ENCODE results near the gene USB1.

Gene USB1, protein sequence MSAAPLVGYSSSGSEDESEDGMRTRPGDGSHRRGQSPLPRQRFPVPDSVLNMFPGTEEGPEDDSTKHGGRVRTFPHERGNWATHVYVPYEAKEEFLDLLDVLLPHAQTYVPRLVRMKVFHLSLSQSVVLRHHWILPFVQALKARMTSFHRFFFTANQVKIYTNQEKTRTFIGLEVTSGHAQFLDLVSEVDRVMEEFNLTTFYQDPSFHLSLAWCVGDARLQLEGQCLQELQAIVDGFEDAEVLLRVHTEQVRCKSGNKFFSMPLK

DNA sequence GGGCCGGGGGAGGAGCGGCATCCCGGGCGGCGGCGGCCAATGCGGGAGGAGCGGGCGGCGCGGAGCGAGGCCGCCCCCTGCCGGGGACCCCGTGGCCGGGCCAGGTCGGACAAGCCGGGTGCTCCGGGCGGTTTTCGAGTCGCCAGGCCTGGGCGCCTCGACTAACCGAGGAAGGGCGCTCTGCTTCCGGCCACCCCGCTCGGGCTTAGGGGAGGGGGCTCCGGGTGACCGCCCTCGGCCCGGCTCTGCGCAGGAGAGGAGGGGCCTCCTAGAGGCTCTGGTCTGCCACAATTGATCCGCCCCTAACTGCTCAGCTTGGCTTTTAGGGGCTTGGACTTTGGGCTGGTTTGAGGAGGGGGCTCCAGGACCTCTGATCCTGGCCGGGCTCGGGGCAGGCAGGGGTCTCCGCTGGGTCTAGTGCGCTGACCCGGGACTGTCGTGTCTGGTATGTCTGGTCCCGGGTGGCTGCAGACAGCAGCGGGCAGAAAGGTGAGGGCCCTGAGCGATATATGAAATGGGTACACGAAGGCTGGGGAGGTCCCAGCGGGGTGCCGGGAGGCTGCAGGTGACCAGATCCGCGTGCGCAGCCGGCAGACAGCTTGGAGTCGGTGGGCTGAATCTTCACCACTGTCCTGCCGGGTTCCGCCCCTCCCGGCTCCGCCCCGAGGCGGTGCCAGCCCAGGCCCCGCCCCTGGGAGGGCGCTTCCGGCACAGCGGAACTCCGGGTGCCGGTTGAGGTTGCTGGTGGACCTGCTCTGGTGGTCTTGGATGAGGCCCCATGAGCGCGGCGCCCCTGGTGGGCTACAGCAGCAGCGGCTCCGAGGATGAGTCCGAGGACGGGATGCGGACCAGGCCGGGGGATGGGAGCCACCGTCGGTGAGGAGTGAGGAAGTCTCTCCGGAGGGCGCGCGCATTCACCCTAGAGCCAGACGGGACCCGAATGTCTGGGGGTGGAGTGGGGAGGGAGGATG lies at the start of gene USB1:
Gene USB1, plus strand, starts transcription at position 702 of the 971 bp plus-strand sequence. Its CDS starts 77 bp downstream, at position 779.
- DNase-seq, result peak; percentile 46 to 95 (median 79)

DNA sequence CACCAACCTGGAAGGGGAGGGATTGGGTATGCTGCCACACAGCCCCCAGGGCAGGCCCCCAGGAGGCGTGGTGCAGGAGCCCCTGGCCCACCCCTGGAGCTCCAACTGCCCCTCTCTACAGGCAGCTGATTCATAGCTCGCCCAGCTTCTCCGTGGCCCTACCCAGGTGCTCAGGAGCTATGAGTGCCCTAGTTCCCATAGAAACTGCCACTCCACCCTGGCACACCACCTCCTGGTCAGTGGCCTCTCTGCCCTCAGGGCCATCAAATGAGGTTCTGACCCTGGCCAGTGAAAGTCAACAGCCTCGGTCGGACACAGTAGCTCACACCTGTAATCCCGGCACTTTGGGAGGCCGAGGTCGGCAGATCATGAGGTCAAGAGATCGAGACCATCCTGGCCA lies 48.3 kb upstream of the USB1 start:
- no peak for DNase-seq

DNA sequence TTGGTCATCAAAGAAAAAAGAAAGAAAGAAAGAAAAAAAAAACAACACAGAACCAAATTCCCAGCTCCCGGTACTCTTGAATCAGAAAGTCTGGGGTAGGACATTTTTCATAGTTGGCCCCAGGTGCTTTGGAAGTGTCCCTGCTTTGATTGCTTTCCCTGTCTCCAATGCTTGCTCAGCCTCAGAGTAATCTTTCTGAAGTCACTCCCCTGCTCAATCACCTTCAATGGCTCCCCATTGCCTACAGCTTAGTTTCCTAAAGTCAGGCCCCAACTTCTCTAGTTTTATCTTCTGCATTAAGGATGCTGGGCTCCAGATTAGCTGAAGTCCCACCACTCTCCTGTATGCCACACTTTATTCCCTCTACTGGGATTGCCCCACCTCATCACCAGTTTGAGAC lies 47.4 kb upstream of the USB1 start:
- no peak for DNase-seq

DNA sequence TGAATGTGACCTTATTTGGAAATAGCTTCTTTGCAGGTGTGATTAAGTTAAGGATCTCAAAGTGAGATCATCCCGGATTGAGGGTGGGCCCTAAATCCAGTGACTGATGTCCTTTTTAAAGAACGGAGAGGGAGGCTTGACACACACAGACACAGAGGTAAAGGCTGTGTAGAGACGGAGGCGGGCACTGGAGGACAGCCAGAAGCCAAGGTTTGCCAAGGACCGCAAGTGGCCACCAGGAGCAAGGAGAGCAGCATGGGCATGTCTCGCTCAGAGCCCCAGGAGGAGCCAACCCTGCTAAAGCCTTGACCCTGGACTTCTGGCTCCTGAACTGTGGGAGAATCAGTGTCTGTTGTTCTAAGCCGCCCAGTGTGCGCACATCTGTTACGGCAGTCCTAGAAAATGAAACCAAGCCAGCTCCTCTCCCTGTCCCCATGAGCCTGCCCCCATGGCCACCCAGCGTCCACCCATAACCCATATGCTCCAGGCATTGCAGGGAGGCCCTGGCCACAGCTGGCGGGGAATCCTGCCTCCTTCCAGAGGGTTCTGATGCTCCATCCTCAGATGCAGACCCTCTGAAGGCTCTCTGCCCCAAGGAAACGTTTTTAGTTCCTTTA lies 45.5 kb upstream of the USB1 start:
- DNase-seq, result no peak

DNA sequence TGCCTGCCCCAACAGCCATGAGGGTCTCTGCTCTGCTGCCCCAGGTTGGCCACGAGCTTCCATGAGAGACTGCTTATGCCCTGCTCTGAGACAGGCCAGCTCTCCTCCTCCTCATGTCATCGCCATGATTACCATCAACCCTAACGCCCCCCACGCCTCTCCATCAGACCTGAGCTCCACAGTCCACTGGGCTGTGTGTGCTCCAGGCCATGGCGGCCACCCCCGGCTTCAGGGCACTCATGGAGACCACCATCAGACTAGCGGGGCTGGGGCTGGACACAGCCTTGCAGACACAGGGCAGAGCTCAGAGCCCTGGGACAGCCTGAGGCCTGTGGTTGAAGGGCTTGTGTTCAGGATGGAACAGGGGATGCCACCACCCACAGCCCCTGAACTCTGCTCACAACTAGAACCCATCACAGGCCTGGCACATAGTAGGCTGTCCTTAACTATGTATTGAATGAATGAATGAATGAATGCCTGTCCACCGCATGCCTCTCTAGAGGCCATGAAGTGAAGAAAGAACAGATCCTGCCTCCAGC lies 44.9 kb upstream of the USB1 start:
- DNase-seq, result no peak

DNA sequence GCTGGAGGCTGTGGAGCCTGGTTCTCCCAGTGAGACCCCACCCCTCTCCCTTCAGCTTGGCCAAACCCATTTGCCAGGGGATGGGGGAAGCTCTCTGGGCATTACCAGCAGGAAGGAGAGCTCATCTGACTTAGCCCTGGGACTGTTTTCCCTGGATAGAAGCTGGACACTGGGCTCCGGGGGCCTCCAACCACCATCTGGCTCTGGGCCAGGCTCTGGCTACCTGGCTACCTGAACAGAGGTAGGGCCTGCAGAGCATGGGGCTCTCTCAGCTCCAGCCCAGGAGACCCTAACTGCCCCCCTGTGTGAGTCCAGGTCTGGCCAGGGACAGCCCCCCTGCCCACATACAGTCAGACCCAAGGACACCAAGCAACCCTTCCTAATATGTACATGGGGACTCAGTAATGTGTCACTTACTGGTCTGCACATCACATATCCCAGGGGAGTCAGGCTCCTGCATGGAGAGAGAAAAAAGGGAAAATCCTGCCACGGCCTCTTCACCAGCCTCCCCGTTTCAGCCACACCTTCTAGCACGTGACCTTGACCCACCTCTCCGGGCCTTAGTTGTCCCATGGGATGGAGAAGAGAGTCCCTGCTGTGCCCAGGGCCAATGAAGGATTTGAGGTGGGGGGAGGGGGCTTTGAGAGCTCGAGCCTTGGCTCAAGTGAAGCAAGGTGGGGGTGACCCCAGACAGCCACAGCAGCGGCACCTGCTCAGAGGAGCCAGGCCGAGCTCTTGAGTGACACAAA lies 44.1 kb upstream of the USB1 start:
- DNase-seq, result no peak

DNA sequence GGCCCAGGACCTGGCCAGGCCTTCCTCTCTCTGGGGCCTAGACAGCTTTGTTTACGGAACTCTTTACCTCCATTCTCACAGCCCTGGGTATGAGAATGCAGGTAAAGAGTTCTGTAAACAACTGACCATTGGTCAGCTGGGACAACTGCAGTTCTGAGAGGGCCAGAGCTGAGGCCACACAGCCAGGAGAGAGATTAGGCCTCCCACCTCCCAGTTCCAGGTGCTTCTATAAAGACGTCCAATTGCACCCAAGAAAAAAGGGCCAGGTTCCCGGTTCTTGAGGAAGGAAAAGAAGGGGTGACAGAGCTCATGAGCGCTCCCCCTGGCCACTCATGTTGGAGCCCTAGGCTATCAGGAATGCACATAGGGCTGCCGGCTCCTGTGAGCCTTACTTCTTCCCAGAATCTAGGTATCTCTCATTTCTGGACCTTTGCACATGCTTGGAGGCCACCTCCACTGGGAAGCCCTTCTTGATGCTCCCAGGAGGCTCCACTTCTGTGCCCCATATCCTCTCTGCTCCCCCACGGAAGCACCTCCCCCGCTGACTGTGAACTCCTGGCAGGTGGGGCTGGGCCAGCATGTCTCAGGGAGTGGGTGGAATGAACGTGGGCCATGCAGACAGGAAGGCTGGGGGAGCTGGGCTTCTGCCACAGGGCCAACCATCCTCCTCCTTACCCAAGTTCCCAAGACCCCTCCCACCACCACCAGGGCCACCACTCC lies 43.4 kb upstream of the USB1 start:
- DNase-seq, result no peak

DNA sequence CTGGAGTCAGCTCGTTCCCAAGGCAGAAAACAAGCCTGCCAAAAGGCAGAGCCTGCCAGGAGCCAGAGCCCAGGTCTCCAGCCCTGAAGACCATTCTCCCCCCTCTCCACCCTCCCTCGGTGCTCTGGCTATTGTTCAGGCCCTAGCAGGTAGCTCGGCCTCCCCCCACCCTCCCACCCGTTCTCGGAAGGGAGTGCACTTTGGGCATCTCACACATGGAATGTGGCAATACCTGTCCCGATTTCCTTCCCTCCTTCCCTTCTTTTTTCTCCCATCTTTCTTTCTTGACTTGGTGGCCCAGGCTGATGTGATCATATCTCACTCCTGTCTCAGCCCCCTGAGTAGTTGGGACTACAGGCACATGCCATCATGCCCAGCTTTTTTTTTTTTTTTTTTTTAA lies 42.7 kb upstream of the USB1 start:
- no peak for DNase-seq

DNA sequence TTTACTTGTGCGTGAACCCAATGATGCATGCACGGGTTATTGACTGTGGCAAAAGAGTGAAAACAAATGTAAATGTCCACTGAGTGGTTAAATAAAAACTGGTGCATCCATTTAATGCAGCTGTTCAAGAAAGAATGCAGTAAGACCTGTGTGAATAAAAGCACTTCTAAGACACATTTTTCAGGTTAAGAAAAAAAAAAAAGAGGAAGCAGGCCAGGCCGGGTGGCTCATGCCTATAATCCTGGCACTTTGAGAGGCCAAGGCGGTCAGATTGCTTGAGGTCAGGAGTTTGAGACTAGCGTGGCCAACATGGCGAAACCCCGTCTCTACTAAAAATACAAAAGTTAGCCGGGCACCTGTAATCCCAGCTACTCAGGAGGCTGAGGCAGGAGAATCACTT lies 42.1 kb upstream of the USB1 start:
- no peak for DNase-seq

DNA sequence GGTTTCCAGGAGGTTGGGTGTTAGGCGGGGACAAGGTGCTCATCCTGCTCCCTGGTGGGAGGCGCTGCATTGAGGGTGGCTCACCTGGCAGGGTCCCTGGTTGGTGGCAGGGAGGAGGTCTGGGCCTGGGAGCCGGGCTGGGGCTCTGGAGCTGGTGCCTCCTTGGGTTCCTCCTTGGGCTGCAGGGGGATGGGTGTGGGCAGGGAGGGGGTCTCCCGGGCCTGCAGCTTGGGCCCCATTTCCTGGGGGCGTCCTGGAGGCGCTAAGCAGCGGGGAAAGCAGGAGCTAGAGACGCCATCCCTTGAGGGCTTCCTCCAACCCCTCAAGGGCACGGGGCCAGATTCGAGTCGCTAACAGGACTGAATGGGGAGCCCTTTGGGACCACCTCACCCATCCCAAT lies 41.4 kb upstream of the USB1 start:
- DNase-seq, result no peak

DNA sequence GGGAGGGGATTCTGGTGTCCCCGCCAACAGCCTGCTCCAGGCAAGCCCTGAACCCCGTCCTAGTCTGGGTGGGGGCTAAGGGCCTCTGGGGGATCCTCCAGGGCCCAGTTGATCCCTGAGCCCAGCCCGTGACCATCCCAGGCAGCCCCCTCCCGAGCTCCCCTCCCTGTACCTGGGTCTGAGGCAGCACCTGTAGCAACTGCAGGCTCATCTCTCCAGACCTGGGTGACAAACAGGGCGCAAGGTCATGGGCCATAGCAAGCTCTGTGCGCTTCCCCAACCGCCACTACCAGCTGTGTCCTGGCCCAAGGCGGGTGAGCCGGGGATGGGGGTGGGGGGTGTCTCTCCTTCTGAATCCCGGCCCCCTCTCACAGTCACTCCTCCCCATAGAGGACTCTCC lies 40.9 kb upstream of the USB1 start:
- DNase-seq, result no peak

DNA sequence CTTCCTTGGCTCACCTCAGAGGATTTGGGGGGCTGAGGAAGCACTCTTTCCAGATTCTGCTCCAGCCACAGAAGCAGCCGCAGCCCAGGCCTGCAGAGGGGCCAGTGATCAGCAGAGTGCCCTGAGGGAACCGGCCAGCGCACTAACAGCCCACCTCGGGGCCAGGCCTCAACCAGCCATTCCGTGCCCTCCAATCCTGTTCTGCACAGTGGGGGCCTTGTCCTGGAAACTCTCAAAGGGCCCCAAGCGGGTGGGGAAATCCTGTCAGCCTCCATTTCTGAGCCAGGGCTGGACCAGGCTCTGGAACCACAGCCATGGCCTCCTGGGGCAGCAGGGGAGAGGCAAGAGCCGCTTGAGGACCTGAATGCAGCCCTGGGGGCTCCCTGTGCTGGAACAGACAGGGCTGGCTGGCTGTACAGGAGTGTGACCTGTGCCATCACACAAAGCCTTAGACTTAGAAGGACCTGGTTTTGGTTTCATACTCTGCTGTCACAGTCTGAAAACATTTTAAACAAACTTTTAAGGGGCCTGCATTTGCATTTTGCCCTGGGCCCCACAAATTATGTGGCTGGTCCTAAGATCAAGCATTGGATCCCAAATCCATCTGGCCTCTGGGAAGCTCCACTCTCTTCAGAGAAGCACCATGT lies 40.3 kb upstream of the USB1 start:
- no peak for DNase-seq

DNA sequence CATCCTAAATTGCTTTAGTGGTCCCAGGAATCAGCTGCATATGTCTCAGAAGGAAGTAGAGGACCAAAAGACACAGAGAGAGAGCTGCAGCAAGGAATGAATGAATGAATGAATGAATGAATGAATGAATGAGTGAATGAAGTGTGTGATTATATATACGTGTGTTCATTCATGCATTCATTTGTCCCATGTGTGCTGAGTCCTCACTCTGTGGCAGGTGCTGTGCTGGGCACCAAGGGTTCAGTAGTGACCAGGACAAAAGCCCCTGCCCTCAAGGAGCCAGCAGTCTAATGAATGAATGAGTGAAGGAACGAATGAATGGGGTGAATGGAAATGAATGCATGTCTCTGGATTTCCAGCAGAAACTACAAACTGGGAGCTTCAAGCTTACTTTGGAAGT lies 39.7 kb upstream of the USB1 start:
- no peak for DNase-seq

DNA sequence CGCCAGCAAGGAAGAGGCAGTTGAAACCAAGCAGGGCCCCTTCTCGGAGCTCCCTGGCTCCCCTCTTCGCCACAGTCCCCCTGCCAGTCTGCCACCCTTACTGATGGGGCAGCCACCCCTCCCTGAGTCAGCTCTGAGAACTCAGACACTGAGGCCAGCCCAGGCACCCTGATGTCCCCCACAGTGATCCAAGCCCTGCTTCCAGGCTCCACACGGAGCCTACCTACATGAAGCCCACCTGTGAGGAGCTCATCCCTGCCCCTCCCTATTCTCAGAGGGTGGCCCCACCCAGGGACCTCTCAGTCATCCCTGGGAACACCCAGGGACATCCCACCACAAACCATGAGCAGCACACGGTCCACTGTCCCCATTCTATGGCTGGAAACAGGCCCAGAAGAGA lies 39.2 kb upstream of the USB1 start:
- DNase-seq, result no peak

DNA sequence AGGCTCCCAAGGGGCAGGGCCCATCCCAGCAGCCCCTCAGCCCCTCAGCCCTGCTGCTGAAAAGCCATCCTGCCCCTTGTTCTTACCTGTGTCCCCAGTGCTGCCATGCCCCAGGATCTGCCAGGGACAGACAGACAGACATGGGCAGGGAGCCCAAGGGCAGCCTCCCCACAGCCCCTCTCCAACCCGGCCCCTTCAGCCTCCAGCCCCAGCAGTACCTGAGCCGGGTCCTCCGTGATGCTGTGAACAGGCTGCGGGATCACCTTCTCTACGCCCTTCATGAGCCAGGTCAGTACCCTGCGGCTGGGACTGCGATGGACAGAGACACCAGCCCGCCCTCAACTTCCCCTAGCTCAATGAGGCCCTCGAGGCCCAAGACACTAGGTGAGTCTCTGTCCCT lies 38.5 kb upstream of the USB1 start:
- no peak for DNase-seq

DNA sequence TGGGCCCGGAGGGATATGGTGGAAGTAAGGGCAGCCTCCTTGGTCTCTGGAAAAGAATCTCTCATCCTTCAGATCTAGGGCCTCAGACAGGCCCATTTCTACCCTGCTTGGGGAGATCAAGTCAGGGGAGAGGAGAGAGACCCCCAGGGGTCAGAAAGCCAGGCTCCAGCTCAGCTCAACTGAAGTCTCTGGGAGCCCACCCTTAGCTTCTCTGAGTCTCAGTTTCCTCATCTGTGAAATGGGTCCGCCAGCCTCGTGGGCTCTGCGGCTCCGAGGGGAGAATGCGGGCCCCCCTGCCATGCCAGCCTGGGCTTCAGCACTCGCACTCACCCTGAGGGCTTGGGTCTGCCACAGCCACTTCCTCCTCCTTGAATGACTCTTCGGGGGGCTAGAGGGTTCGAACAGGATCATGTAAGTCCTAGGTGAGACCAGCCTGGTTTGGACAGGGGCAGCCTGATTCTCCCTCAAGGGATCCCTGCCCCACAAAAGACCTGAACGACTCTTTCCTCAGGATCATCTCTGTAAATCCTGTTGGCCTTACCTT lies 37.0 kb upstream of the USB1 start:
- no peak for DNase-seq

DNA sequence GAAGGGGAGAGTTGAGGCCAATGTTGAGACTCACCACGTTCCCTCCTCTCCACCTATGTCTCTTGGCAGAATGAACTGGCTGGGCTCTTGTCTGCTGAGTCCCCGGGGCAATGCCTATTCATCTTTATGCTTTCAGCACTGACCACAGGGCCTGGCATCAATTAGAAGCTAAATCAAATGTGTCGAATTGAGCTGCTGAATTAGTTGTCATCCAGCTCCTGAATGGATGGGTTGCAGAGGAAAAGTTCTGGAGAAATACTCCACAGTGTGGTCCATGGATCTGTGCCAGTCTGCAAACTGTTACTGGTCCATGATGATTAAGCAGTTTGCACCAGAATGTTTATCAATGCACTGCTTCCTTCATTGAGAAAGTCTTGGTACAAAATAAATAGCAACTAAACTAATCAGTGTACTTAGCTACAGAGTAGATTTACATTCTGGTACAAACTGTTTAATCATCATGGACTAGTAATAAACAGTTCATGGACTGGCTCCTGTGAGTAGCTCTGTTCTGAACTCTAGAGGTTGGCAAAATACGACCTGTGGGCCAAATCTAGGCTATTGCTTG lies 34.9 kb upstream of the USB1 start:
- DNase-seq, result no peak

DNA sequence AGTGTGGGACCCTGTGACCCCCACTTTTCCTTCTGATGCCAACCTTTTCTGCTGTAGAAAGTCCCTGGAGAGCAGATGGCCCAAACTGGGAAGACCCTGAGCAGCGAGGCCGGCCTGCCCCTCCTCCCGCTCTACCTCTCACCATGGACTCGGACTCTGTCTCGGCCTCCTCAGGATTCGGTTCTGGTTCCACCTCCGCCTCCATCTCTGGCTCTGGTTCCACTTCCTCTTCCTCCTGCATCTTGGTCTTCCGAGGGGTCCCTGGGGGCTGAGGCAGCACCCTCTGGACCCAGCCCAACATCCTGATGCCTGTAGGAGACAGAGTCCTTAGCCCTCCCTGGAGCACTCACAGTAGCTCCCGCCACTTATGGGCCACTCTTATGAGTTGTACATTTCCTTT lies 34.2 kb upstream of the USB1 start:
- no peak for DNase-seq

DNA sequence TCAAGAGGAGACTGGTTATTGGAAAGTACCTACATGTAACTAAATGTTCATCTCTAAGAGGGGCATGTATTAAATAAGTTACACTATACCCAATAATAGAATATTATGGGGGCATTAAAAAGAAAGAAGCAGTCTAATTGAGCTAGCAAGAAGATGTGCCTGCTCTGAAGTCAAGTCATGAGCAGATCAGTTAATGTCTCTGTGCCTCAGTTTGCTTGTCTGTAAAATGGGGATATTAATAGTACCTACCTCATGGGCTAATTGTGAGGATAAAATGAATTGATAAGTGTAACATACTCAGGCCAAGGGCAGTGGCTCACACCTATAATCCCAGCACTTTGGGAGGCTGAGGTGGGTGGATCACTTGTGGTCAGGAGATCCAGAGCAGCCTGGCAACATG lies 33.3 kb upstream of the USB1 start:
- DNase-seq, result no peak
